Stimulated activated CD4-positive, alpha-beta T cell treated with anti-CD3 and anti-CD28 coated beads, Interleukin-1b, Interleukin-23, amount 100 ng/mL, for 1 hour (primary cell): ENCODE results near the gene CRKL.

ENCODE experiments used
- DNase-seq, 2 donors: peaks; one replicate each; pipeline ENCODE4 v3.0.0-alpha.2; 2020; ENCODE audit warnings: low read depth in 2 of 2

The CRKL gene

DNA sequence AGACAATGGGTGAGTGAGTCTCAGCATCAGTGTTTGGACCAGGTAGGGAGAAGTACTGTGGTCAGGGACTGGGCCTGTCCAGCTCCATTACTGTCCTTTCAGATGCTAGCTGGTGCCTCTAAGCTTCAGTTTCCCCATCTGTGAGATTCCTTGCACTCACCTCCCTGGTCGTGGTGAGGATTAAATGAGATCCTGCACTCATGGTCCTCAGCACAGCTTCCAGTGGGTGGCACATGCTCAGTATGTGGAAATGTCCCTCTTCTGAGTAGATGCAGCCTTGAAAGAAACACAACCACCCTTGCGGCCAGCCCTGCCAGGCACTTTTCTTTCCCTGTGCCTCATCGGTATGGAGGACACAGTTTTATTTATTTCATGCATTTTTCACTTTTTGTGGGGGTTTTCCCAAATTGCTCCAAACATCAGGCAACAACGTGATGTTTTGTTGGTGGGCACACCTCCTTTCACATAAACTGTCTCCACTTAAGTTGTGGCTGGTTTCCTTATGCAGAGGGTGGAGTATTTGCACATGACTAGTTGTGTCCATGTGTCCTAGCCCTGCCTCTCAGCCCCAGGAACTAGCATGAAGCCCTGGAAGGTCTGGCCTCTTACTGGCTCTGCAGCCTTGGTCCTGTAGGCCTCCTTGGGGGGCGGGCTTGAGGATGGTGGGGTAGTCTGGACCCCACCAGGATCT is 66.0 kb downstream of the CRKL start:
- no peak for DNase-seq

DNA sequence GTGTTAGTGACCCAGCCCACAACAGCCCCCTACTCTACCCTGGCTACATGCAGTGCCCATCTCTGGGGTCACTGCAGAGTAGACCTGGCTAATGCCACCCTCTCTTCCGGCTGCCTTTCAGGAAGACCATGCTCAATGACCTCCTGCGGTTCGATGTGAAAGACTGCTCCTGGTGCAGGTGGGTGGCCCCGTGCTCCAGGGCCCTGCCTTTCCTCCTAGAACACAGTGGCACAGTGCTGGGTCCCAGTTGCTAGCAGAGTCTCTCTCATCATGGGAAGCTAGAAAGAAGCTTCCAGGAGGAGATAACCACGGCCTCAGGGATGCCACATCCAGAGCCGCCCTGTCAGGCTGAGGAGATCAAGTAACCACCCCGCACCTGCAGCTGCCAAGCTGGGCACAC is 68.5 kb downstream of the CRKL start:
- DNase-seq: no peak

- DNase-seq: no peak
Measured at GRCh38 chr22:20986365-20986764, 69.2 kb downstream of the CRKL start.

GRCh38 chr22:20987375-20987774 is 70.2 kb downstream of the CRKL start:
- no peak for DNase-seq

GRCh38 chr22:20988573-20989322 is 71.5 kb downstream of the CRKL start:
- no peak for DNase-seq

- DNase-seq: no peak
Measured at GRCh38 chr22:20989323-20990138, 72.3 kb downstream of the CRKL start.

- no peak for DNase-seq
Measured at GRCh38 chr22:20990184-20991180, 73.3 kb downstream of the CRKL start.

GRCh38 chr22:20991252-20992055 is 74.2 kb downstream of the CRKL start:
- DNase-seq: no peak

DNA sequence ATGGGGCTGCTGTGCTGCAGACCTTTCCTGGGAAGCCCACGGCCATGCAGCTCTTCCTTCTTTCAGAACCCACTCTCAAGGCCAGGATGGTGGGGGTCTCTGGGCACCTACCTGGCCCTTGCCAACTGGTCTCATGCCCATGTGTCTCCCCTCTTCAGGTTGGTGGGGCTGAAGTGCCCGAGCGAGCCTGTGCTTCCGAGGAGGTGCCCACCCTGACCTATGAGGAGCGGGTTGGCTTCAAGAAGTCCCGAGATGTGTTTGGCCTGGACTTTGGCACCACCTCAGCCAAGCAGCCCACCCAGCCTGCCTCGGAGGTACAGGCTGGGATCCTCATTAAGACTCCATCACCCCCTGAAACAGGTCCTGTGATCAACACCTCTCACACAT is 74.8 kb downstream of the CRKL start:
- DNase-seq: no peak

- no peak for DNase-seq
Measured at GRCh38 chr22:20992456-20993303, 75.5 kb downstream of the CRKL start.

GRCh38 chr22:20993304-20994127 is 76.3 kb downstream of the CRKL start:
- no peak for DNase-seq

- DNase-seq: no peak
Measured at GRCh38 chr22:20994128-20994901, 77.1 kb downstream of the CRKL start.

GRCh38 chr22:20994902-20995241 is 77.7 kb downstream of the CRKL start:
- no peak for DNase-seq

DNA sequence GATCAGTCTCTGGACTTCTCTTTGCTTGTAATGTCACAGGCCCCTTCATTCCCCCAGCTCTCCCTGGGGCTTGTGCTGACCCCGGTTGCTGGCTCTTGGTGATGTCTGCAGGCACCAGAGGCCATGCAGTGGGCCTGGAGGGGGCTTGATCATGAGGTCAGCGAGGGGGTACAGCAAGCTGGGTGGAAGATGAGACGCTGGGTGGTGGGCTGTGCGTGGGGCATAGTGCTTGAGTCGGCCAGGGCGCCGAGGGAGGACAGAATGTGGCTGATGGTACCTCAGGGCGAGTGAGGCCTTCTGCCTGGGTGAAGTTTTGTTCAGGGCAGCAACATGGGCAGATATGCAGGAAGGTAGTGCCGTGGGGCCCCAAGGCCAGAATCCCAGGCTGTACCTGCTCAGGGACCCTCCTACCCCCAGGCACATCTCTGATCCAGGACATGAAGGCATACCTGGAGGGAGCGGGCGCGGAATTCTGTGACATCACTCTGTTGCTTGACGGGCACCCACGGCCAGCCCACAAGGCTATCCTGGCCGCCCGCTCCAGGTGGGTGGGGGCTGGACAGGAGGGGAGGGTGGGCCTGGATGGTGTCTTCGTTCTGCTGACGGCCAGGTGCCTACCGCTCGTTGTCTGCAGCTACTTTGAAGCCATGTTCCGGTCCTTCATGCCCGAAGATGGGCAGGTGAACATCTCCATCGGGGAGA is 78.3 kb downstream of the CRKL start:
- DNase-seq: no peak

GRCh38 chr22:20996031-20996410 is 78.8 kb downstream of the CRKL start:
- DNase-seq: no peak

- no peak for DNase-seq
Measured at GRCh38 chr22:20996598-20997535, 79.7 kb downstream of the CRKL start.
